Gastroesophageal sphincter (tissue), 3 donors: Measurements from ENCODE around the gene FRK.

ENCODE experiments used
- CTCF ChIP-seq, 4 experiments: fragments of 200-600 bp in 2 of 4; fragments of 450-650 bp in 2 of 4; sonication (generic) in 1 of 4; IDR thresholded peaks; one replicate each; pipeline ENCODE4 v1.5.1; 2017 to 2019; ENCODE audit warnings: antibody characterized with exemption in 4 of 4, mild to moderate bottlenecking in 2 of 4, moderate library complexity in 2 of 4
- EP300 ChIP-seq: sonication (generic); formaldehyde crosslinking; IDR thresholded peaks from one replicate; pipeline ENCODE4 v1.6.1; 2017; ENCODE audit warnings: antibody characterized with exemption, mild to moderate bottlenecking
- POLR2A ChIP-seq, 2 donors: fragments of 450-650 bp; IDR thresholded peaks; one replicate each; pipeline ENCODE4 v1.6.1; 2017; ENCODE audit warnings: antibody characterized with exemption in 2 of 2, mild to moderate bottlenecking in 2 of 2, moderate library complexity in 1 of 2
- POLR2AphosphoS5 ChIP-seq: sonication (generic); formaldehyde crosslinking; IDR thresholded peaks from one replicate; pipeline ENCODE4 v1.6.1; 2017; ENCODE audit warnings: antibody characterized with exemption

- TF ChIP-seq POLR2AphosphoS5 (no peak), EP300 (no peak), POLR2A (IDR thresholded peaks at IDR 0.05) (no peak), CTCF (IDR thresholded peaks at IDR 0.05) (no peak)
Measured at GRCh38 chr6:116012471-116012949, 48.2 kb downstream of the FRK start.
